ENCODE measurements around the gene OARD1. TPM values are rescaled to one million over a fixed set of nuclear protein-coding genes. Genes with fewer than 3 reads are reported as not detected.
"Not testable (repeated sequence)": the region's sequence is repeated elsewhere in the genome, so short reads cannot be mapped to it uniquely, and the experiment has no call there.

The OARD1 gene
- total RNA-seq, 1 experiment from 2014 or later: 23.0 TPM

GRCh38 chr6:41027241-41027640 lies 44.9 kb downstream of the OARD1 start:
- peak; percentile 13 for DNase-seq (ENCODE audit: low read depth)

GRCh38 chr6:41025966-41026530 lies 46.1 kb downstream of the OARD1 start:
- peak; percentile 18 for DNase-seq (ENCODE audit: low read depth)

- peak; percentile 51 for DNase-seq (ENCODE audit: low read depth)
These were observed 49.0 kb downstream of the OARD1 start for GRCh38 chr6:41023114-41023513.

- peak; percentile 86 for DNase-seq (ENCODE audit: low read depth)
These were observed 49.9 kb downstream of the OARD1 start for GRCh38 chr6:41022294-41022693.

GRCh38 chr6:41021832-41022231 lies 50.3 kb downstream of the OARD1 start:
- DNase-seq (ENCODE audit: low read depth): peak; percentile 96

GRCh38 chr6:41017663-41018062 lies 54.5 kb downstream of the OARD1 start:
- no peak for DNase-seq (ENCODE audit: low read depth)

GRCh38 chr6:41015860-41016259 lies 56.3 kb downstream of the OARD1 start:
- not testable (repeated sequence) for DNase-seq (ENCODE audit: low read depth)

- DNase-seq (ENCODE audit: low read depth): no peak
These were observed 57.4 kb downstream of the OARD1 start for GRCh38 chr6:41014780-41015179.

Other genes starting within 250 kb of the OARD1 start
- 0.02 and 0.20 TPM in 2 replicates for gene UNC5CL, start 33.1 kb downstream of the OARD1 start, total RNA-seq (2014; rRNA removed; shearing (Covaris generic))
- gene TSPO2, start 29.9 kb downstream of the OARD1 start, total RNA-seq (2014; rRNA removed; shearing (Covaris generic)): not detected in 2 replicates
- gene APOBEC2, start 19.2 kb downstream of the OARD1 start, total RNA-seq (2014; rRNA removed; shearing (Covaris generic)): not detected in 2 replicates
- 9.4 and 19.2 TPM in 2 replicates for gene NFYA, start 618 bp upstream of the OARD1 start, total RNA-seq (2014; rRNA removed; shearing (Covaris generic))
- not detected in 2 replicates for gene TREML1, start 82.0 kb upstream of the OARD1 start, total RNA-seq (2014; rRNA removed; shearing (Covaris generic))
- not detected in 2 replicates for gene TREM2, start 90.8 kb upstream of the OARD1 start, total RNA-seq (2014; rRNA removed; shearing (Covaris generic))
- gene TREML2, start 128.8 kb upstream of the OARD1 start, total RNA-seq (2014; rRNA removed; shearing (Covaris generic)): not detected in 2 replicates
- gene TREML4, start 156.0 kb upstream of the OARD1 start, total RNA-seq (2014; rRNA removed; shearing (Covaris generic)): not detected in 2 replicates
- not detected in 2 replicates for gene TREM1, start 214.3 kb upstream of the OARD1 start, total RNA-seq (2014; rRNA removed; shearing (Covaris generic))